Mesendoderm (in vitro differentiated cells): ENCODE data around the gene MPDU1.

Experiments used
- DNase-seq: peaks from one replicate; pipeline ENCODE4 v3.0.0; 2013
- H2AK5ac ChIP-seq: 2 replicates; pipeline ENCODE4 v1.6.1; 2013; ENCODE audit warnings: low read length, inconsistent platforms
- H2BK120ac ChIP-seq: 2 replicates; pipeline ENCODE4 v1.6.1; 2013; ENCODE audit warnings: low read depth, mild to moderate bottlenecking, low read length, moderate library complexity, mixed read lengths
- H2BK15ac ChIP-seq: replicated peaks from 2 replicates; pipeline ENCODE4 v1.6.1; 2013; ENCODE audit warnings: low read depth, mild to moderate bottlenecking, moderate library complexity
- H2BK5ac ChIP-seq: 2 replicates; pipeline ENCODE4 v1.6.1; 2013; ENCODE audit warnings: low read length, inconsistent platforms
- H3K18ac ChIP-seq: 2 replicates; pipeline ENCODE4 v1.6.1; 2013; ENCODE audit warnings: mild to moderate bottlenecking, low read length, mixed read lengths
- H3K23ac ChIP-seq: one replicate; pipeline ENCODE4 v1.6.1; 2013; ENCODE audit warnings: low read length
- H3K27ac ChIP-seq: 2 replicates; pipeline ENCODE4 v1.5.1; 2013; ENCODE audit warnings: low read depth, mild to moderate bottlenecking, inconsistent platforms, low read length, moderate library complexity
- H3K27me3 ChIP-seq: 2 replicates; pipeline ENCODE4 v1.6.1; 2013; ENCODE audit warnings: low read length, control low read depth, mild to moderate bottlenecking, inconsistent platforms; ENCODE audit not compliant: insufficient read depth, poor library complexity
- H3K36me3 ChIP-seq: 2 replicates; pipeline ENCODE4 v1.6.1; 2013; ENCODE audit warnings: low read length, inconsistent platforms; ENCODE audit not compliant: control insufficient read depth, insufficient read depth
- H3K4ac ChIP-seq: one replicate; pipeline ENCODE4 v1.6.1; 2013; ENCODE audit warnings: low read depth, mild to moderate bottlenecking, low read length, moderate library complexity
- H3K4me1 ChIP-seq: 2 replicates; pipeline ENCODE4 v1.6.1; 2013; ENCODE audit warnings: low read depth, low read length, inconsistent platforms; ENCODE audit not compliant: control insufficient read depth
- H3K4me2 ChIP-seq: 2 replicates; pipeline ENCODE4 v1.6.1; 2013; ENCODE audit warnings: low read length
- H3K4me3 ChIP-seq: 2 replicates; pipeline ENCODE4 v1.5.1; 2013; ENCODE audit warnings: mild to moderate bottlenecking, low read length
- H3K56ac ChIP-seq: one replicate; pipeline ENCODE4 v1.6.1; 2013; ENCODE audit warnings: low read length
- H3K79me1 ChIP-seq: 2 replicates; pipeline ENCODE4 v1.6.1; 2013; ENCODE audit warnings: low read length, inconsistent platforms
- H3K79me2 ChIP-seq: 2 replicates; pipeline ENCODE4 v1.6.1; 2013; ENCODE audit warnings: mild to moderate bottlenecking, low read length; ENCODE audit not compliant: control insufficient read depth, insufficient read depth
- H3K9ac ChIP-seq: 2 replicates; pipeline ENCODE4 v1.6.1; 2013; ENCODE audit warnings: low read length, inconsistent platforms
- H4K5ac ChIP-seq: one replicate; pipeline ENCODE4 v1.6.1; 2013; ENCODE audit warnings: low read length
- H4K8ac ChIP-seq: one replicate; pipeline ENCODE4 v1.6.1; 2013; ENCODE audit warnings: low read depth, mild to moderate bottlenecking, control low read depth, low read length, moderate library complexity
- WGBS: extraction: QIAGEN DNeasy Blood & Tissue Kit; methylation state at CpG from one replicate; pipeline ENCODE4 v1.1.7; 2013; ENCODE audit warnings: low lambda C conversion rate, missing lambda C conversion rate; ENCODE audit not compliant: insufficient coverage; ENCODE audit errors: extremely low coverage; 5-methylcytosine and 5-hydroxymethylcytosine counted together

Gene MPDU1

GRCh38 chr17:7562208-7562605, 21.4 kb upstream of the MPDU1 start:
- Histone ChIP-seq H3K36me3 (peaks cover 16% of the 10 kb centered on the region), H3K18ac (peak overlapping the region; percentile 71), H4K8ac (peak overlapping the region; percentile 16), H3K4ac (peak overlapping the region; percentile 99), H4K5ac (no peak overlapping the region), H3K27me3 (no peaks in the 10 kb centered on the region), H3K4me2 (peak overlapping the region; percentile 99), H2BK120ac (no peak overlapping the region), H3K56ac (peak overlapping the region; percentile 96), H3K23ac (peak overlapping the region; percentile 80), H3K27ac (peak overlapping the region; percentile 8), H2BK5ac (no peak overlapping the region), H3K9ac (peak overlapping the region; percentile 91), H3K4me1 (peaks cover 7% of the 10 kb centered on the region), H3K79me2 (peaks cover 30% of the 10 kb centered on the region), H3K79me1 (peaks cover 24% of the 10 kb centered on the region), H3K4me3 (peak overlapping the region; percentile 87), H2BK15ac (no peak overlapping the region), H2AK5ac (peak overlapping the region; percentile 90)
- no CpG with 5 or more reads among the region's 28 CpGs for WGBS
- no peak for DNase-seq

GRCh38 chr17:7563115-7563869, 20.4 kb upstream of the MPDU1 start:
- H3K36me3 ChIP-seq, result peaks cover 16% of the 10 kb centered on the region
- no peaks in the 10 kb centered on the region for H3K27me3 ChIP-seq
- H4K5ac ChIP-seq, result no peak overlapping the region
- H2BK120ac ChIP-seq, result no peak overlapping the region
- H3K9ac ChIP-seq, result peak overlapping the region; percentile 91
- no CpG with 5 or more reads among the region's 30 CpGs for WGBS
- no peak overlapping the region for H2BK5ac ChIP-seq
- peaks cover 24% of the 10 kb centered on the region for H3K79me1 ChIP-seq
- H3K4ac ChIP-seq, result no peak overlapping the region
- no peak overlapping the region for H3K4me2 ChIP-seq
- H2BK15ac ChIP-seq, result no peak overlapping the region
- H3K79me2 ChIP-seq, result peaks cover 30% of the 10 kb centered on the region
- no peak overlapping the region for H3K18ac ChIP-seq
- H3K56ac ChIP-seq, result peak overlapping the region; percentile 96
- no peak overlapping the region for H2AK5ac ChIP-seq
- no peak for DNase-seq
- no peak overlapping the region for H3K23ac ChIP-seq
- no peak overlapping the region for H3K27ac ChIP-seq
- no peak overlapping the region for H4K8ac ChIP-seq
- H3K4me1 ChIP-seq, result peaks cover 7% of the 10 kb centered on the region
- no peak overlapping the region for H3K4me3 ChIP-seq

GRCh38 chr17:7569571-7569970, 14.1 kb upstream of the MPDU1 start:
- Histone ChIP-seq H3K18ac (no peak overlapping the region), H2BK15ac (no peak overlapping the region), H2BK120ac (no peak overlapping the region), H3K56ac (no peak overlapping the region), H4K5ac (no peak overlapping the region), H3K4ac (no peak overlapping the region), H3K23ac (no peak overlapping the region), H3K4me2 (no peak overlapping the region), H3K79me2 (peaks cover 32% of the 10 kb centered on the region), H2AK5ac (no peak overlapping the region), H3K36me3 (peaks cover 24% of the 10 kb centered on the region), H3K4me3 (no peak overlapping the region), H3K9ac (no peak overlapping the region), H3K4me1 (no peaks in the 10 kb centered on the region), H3K27me3 (no peaks in the 10 kb centered on the region), H2BK5ac (no peak overlapping the region), H4K8ac (no peak overlapping the region), H3K27ac (no peak overlapping the region), H3K79me1 (peaks cover 14% of the 10 kb centered on the region)
- WGBS, result no CpG with 5 or more reads among the region's 5 CpGs
- no peak for DNase-seq

- DNase-seq, result no peak
- H3K79me1 ChIP-seq, result peaks cover 12% of the 10 kb centered on the region
- no peak overlapping the region for H3K27ac ChIP-seq
- no peak overlapping the region for H3K18ac ChIP-seq
- H4K5ac ChIP-seq, result no peak overlapping the region
- no peak overlapping the region for H2AK5ac ChIP-seq
- H3K23ac ChIP-seq, result no peak overlapping the region
- peaks cover 25% of the 10 kb centered on the region for H3K36me3 ChIP-seq
- no peak overlapping the region for H3K4ac ChIP-seq
- H2BK120ac ChIP-seq, result no peak overlapping the region
- no CpG with 5 or more reads among the region's 10 CpGs for WGBS
- H3K79me2 ChIP-seq, result peaks cover 34% of the 10 kb centered on the region
- H3K4me3 ChIP-seq, result no peak overlapping the region
- H3K56ac ChIP-seq, result no peak overlapping the region
- H3K4me2 ChIP-seq, result no peak overlapping the region
- no peaks in the 10 kb centered on the region for H3K27me3 ChIP-seq
- peaks cover 2% of the 10 kb centered on the region for H3K4me1 ChIP-seq
- H2BK5ac ChIP-seq, result no peak overlapping the region
- H4K8ac ChIP-seq, result no peak overlapping the region
- H3K9ac ChIP-seq, result no peak overlapping the region
- no peak overlapping the region for H2BK15ac ChIP-seq
These were observed 13.3 kb upstream of the MPDU1 start for GRCh38 chr17:7570351-7570750.

- DNase-seq, result no peak
- Histone ChIP-seq H3K4me3 (no peak overlapping the region), H3K56ac (peak overlapping the region; percentile 85), H2BK15ac (no peak overlapping the region), H2BK120ac (no peak overlapping the region), H3K23ac (no peak overlapping the region), H3K27ac (no peak overlapping the region), H2AK5ac (no peak overlapping the region), H3K4me2 (peak overlapping the region; percentile 44), H3K4ac (no peak overlapping the region), H3K27me3 (no peaks in the 10 kb centered on the region), H4K8ac (no peak overlapping the region), H3K9ac (peak overlapping the region; percentile 60), H3K79me1 (peaks cover 16% of the 10 kb centered on the region), H4K5ac (no peak overlapping the region), H3K79me2 (peaks cover 39% of the 10 kb centered on the region), H3K36me3 (peaks cover 33% of the 10 kb centered on the region), H2BK5ac (no peak overlapping the region), H3K4me1 (peaks cover 2% of the 10 kb centered on the region), H3K18ac (no peak overlapping the region)
- WGBS, result no CpG with 5 or more reads among the region's 11 CpGs
These were observed 11.4 kb upstream of the MPDU1 start for GRCh38 chr17:7572338-7572587.
